A549 treated with RU486 at 1 μM for 4 hours (cell line): ENCODE measurements around the gene CST9L. TPM values are rescaled to one million over a fixed set of nuclear protein-coding genes. Genes with fewer than 3 reads are reported as not detected.

Source experiments
- total RNA-seq: library from RNA; stranded (reverse); fragments of 200-300 nt; extraction: Qiagen RNA extraction; gene quantifications from 5 replicates; pipeline ENCODE4 v1.2.3, GENCODE V29; 2022; ENCODE audit warnings: low read depth

CST9L gene, protein sequence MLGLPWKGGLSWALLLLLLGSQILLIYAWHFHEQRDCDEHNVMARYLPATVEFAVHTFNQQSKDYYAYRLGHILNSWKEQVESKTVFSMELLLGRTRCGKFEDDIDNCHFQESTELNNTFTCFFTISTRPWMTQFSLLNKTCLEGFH
- total RNA-seq, result not detected in 5 replicates

DNA sequence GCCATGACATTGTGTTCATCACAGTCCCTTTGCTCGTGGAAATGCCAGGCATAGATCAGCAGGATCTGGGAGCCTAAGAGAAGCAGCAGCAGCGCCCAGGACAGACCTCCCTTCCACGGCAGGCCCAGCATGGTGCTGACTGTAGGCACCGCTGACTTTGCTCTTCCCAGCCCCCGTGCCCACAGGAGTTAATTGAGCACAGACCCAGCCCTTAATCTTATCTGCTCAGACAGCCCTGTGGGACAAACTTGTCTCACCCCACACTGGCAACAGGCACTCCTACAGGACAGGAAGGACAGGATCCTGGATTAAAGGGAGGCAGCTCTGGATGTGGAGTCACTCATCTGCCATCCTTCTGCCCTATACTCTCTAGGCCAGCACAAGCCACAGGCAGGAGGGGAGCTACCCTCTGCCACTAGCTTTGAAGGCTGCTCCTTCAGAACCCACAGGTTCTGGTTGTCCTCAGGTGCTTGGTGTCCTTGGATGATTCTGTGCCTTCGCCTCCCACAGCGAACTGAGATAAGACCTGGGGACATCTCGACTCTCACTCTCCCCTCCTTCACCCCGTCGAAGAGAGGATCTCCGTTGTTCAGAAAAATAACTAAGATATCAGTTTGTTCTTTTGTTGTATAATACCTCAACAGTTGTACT lies at the start of gene CST9L:
Gene CST9L (minus strand): TSS at position 165 of the 651 bp plus-strand sequence. CDS start 34 bp downstream, at position 131.

GRCh38 chr20:23605867-23606651 lies 37.8 kb upstream of the CST9L start, which contains the start of gene CST9:
TSS of gene CST9 (minus strand) at chr20:23605917. CDS start at chr20:23605864, 53 bp downstream.

Other genes starting within 250 kb of the CST9L start
- 61.8 to 80.2 TPM (median 72.9 TPM) in 5 replicates for gene NXT1, start 217.7 kb downstream of the CST9L start, total RNA-seq
- gene GZF1, start 206.3 kb downstream of the CST9L start, total RNA-seq, result 8.2 to 13.1 TPM (median 9.4 TPM) in 5 replicates
- 1.8 to 4.0 TPM (median 3.6 TPM) in 5 replicates for gene NAPB, start 147.0 kb downstream of the CST9L start, total RNA-seq
- gene CSTL1, start 128.8 kb downstream of the CST9L start, total RNA-seq, result not detected in 5 replicates
- gene CST11, start 115.6 kb downstream of the CST9L start, total RNA-seq, result not detected in 5 replicates
- not detected in 5 replicates for gene CST8, start 77.4 kb downstream of the CST9L start, total RNA-seq
- not detected in 5 replicates for gene CST9, start 37.4 kb upstream of the CST9L start, total RNA-seq
- gene CST3, start 69.5 kb upstream of the CST9L start, total RNA-seq, result 228 to 416 TPM (median 390 TPM) in 5 replicates
- gene CST4, start 120.6 kb upstream of the CST9L start, total RNA-seq, result not detected in 5 replicates
- gene CST1, start 182.5 kb upstream of the CST9L start, total RNA-seq, result 0.72 to 1.2 TPM (median 0.85 TPM) in 5 replicates